ENCODE measurements around the gene NSUN7. TPM values are rescaled to one million over a fixed set of nuclear protein-coding genes. Genes with fewer than 3 reads are reported as not detected.

The NSUN7 gene
- total RNA-seq, 4 donors from 2014 or later, result 8.1 to 37.0 (median 17.3) TPM

DNA sequence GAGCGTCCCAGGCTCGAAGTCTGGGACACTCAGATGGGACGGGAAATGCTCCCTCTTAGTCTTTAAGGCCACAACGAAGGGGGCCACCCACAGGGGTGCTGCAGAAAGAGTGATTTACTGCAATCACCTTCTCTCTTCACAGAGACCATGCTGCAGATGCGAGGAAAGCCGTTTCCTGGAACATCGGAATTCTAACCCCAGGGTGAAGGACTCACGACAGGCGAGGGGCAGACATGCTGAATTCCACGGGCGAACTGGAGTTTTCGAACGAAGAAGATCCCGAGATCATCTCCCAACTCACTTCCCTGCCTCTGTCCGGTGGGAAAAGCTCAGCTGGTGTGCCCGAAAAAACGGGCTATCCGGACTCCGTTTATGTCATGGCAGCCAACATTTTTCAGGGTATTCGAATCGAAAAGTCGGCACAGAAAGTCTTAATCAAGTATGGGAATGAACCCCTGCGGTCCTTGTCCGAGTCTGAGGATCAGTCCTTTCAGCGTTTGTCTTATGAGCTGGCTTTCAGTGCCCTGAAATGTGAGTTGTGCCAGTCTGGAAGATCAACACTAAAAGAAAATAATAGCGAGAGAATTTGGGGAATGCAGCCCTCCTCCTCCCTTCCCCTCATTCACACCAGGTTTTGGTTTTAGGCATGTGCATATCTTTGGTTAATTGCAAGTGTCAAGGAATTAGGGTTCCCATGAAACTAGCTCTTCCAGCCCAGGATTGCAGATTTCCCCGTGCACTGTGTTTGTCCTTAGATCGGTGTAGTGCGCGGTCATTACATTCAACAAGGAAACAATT, 905 bp downstream of the NSUN7 start:
- 13 to 40% methylated on average over 3 to 30 of the region's 30 CpGs for WGBS, 2 donors (ENCODE audit: low coverage in 1 of 2)
- peak; percentile 16 for DNase-seq
- Histone ChIP-seq H3K27me3 (no peaks in the 10 kb centered on the region), H3K9me3 (no peaks in the 10 kb centered on the region), H3K4me1 (peaks cover 0 to 5% (median 3%) of the 10 kb centered on the region in 4 donors), H3K4me3 (peak overlapping the region; percentile 46 to 66 (median 61)), H3K27ac (peak overlapping the region; percentile 67 to 81 (median 78)), H3K36me3 (no peaks in the 10 kb centered on the region)
- intact Hi-C loops (cut with DNase I; ENCODE audit: low total_unique reads) (no loop called here), in situ Hi-C loops (cut with MboI; ENCODE audit: low pct_ligation_motif_present in 1 of 4, low pct_unique_long_range_greater_than_20kb in 1 of 4, low sequenced_read_pairs in 3 of 4) (no loop called here)
- no peak for TF ChIP-seq POLR2AphosphoS5 (IDR thresholded peaks at IDR 0.05)
- TF ChIP-seq POLR2A (IDR thresholded peaks at IDR 0.05), result no peak

DNA sequence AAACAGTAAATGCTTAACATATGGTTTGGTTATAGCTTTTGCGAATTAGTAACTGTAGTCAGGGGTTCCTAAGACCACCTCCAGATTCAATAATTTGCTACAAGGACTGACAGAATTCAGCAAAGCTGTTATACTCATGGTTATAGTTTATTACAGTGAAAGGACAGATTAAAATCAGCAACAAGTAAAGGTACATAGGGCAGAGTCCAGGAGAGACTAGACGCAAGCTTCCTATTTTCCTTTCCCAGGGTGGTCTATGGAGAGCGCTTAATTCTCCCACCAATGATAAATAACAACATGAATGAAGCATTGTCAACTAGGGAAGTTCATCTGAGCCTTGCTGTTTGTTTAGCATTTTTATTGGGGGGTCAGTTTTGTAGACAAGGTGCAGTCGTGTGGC, 5.9 kb downstream of the NSUN7 start:
- no peak overlapping the region for H3K4me3 ChIP-seq
- DNase-seq, result no peak
- in situ Hi-C loops (cut with MboI; ENCODE audit: low pct_ligation_motif_present in 1 of 4, low pct_unique_long_range_greater_than_20kb in 1 of 4, low sequenced_read_pairs in 3 of 4) (no loop called here), intact Hi-C loops (cut with DNase I; ENCODE audit: low total_unique reads) (no loop called here)
- whole genome bisulfite sequencing, 2 donors (ENCODE audit: low coverage in 1 of 2), result 62 to 71% methylated on average over 3 to 4 of the region's 4 CpGs
- H3K27me3 ChIP-seq, result no peaks in the 10 kb centered on the region
- TF ChIP-seq POLR2AphosphoS5 (IDR thresholded peaks at IDR 0.05) (no peak), EP300 (IDR thresholded peaks at IDR 0.05; ENCODE audit: low read depth) (no peak), POLR2A (IDR thresholded peaks at IDR 0.05) (no peak)
- TF ChIP-seq, protein P1, sequence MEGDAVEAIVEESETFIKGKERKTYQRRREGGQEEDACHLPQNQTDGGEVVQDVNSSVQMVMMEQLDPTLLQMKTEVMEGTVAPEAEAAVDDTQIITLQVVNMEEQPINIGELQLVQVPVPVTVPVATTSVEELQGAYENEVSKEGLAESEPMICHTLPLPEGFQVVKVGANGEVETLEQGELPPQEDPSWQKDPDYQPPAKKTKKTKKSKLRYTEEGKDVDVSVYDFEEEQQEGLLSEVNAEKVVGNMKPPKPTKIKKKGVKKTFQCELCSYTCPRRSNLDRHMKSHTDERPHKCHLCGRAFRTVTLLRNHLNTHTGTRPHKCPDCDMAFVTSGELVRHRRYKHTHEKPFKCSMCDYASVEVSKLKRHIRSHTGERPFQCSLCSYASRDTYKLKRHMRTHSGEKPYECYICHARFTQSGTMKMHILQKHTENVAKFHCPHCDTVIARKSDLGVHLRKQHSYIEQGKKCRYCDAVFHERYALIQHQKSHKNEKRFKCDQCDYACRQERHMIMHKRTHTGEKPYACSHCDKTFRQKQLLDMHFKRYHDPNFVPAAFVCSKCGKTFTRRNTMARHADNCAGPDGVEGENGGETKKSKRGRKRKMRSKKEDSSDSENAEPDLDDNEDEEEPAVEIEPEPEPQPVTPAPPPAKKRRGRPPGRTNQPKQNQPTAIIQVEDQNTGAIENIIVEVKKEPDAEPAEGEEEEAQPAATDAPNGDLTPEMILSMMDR (IDR thresholded peaks at IDR 0.05), result no peak
- no peaks in the 10 kb centered on the region for H3K9me3 ChIP-seq
- peaks cover 0 to 4% (median 0%) of the 10 kb centered on the region in 4 donors for H3K4me1 ChIP-seq
- no peak overlapping the region for H3K27ac ChIP-seq
- H3K36me3 ChIP-seq, result no peaks in the 10 kb centered on the region

DNA sequence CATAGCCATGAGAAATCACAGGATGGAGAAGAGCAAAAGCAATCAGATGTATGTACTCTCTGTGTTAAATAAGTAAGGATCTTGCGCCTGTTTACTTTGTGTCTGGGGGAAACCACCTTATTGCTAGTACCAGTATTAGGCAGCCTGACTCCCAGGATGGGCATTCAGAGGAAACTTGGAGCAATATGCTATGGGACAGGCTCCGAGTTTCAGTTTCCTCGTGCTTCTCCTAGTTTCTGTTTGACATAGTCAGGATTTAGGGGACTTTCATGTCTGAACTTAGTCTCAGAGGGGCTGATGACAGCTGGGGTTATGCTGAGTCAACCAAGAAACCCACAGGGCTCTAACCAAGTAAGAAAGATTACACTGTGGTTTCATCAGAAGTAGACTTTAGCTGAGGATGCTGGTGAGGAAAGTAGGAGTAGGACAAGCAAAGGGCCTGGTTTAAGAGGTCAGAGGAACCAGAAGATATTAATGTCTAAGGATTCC, 13.5 kb downstream of the NSUN7 start:
- Histone ChIP-seq H3K36me3 (no peaks in the 10 kb centered on the region), H3K9me3 (no peaks in the 10 kb centered on the region), H3K27me3 (no peaks in the 10 kb centered on the region), H3K4me3 (no peak overlapping the region), H3K4me1 (no peaks in the 10 kb centered on the region), H3K27ac (no peak overlapping the region)
- in situ Hi-C loops (cut with MboI; ENCODE audit: low pct_ligation_motif_present in 1 of 4, low pct_unique_long_range_greater_than_20kb in 1 of 4, low sequenced_read_pairs in 3 of 4) (no loop called here), intact Hi-C loops (cut with DNase I; ENCODE audit: low total_unique reads) (no loop called here)
- TF ChIP-seq POLR2A (IDR thresholded peaks at IDR 0.05), result no peak
- WGBS, 2 donors (ENCODE audit: low coverage in 1 of 2), result 66 to 83% methylated on average over 1 to 3 of the region's 3 CpGs
- no peak for DNase-seq

DNA sequence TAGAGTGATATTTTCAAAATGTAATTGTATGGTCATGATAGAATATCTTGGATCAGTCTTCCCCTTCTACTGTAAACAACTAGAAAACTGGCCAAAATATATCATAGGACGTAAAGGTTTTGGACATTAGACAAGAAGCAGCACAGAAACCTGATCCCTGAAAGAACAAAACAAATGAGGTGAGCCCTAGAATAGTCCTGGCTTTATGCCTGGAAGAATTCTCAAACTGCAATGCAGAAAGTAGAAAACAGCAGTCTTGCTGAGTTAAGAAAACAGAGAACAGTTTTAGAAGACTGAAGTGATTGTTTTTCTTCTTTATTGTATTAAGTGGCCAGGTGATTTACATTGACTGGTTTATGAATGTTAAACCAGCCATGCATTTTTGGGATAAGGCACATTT, 19.5 kb downstream of the NSUN7 start:
- no peak for DNase-seq
- in situ Hi-C loops (cut with MboI; ENCODE audit: low pct_ligation_motif_present in 1 of 4, low pct_unique_long_range_greater_than_20kb in 1 of 4, low sequenced_read_pairs in 3 of 4), result no loop called here
- no peaks in the 10 kb centered on the region for H3K27me3 ChIP-seq
- intact Hi-C loops (cut with DNase I; ENCODE audit: low total_unique reads), result no loop called here
- no peaks in the 10 kb centered on the region for H3K36me3 ChIP-seq
- no peak overlapping the region for H3K4me3 ChIP-seq
- TF ChIP-seq POLR2AphosphoS5 (IDR thresholded peaks at IDR 0.05) (no peak), POLR2A (IDR thresholded peaks at IDR 0.05) (no peak), EP300 (IDR thresholded peaks at IDR 0.05; ENCODE audit: low read depth) (no peak)
- TF ChIP-seq, protein P1 (IDR thresholded peaks at IDR 0.05), result no peak
- H3K4me1 ChIP-seq, result no peaks in the 10 kb centered on the region
- 57 to 81% methylated on average over 1 of the region's 1 CpG for WGBS, 2 donors (ENCODE audit: low coverage in 1 of 2)
- H3K27ac ChIP-seq, result no peak overlapping the region
- H3K9me3 ChIP-seq, result no peaks in the 10 kb centered on the region

DNA sequence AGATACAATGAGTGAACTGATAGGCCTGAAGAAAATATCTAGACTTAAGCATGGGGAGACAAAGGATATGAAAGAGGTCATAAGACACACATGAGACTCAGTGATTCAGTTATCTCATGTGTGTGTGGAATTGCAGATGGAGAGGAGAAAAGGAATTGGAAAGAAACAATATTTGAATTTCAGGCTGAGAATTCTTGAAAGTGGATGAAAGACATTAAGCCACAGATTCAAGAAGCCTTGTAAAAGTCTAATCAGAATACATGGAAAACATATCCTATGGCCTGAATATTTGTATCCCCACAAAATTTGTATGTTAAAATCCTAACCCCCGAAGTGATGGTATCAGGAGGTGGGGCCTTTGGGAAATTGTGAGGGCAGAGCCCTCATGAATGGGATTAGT, 28.3 kb downstream of the NSUN7 start:
- no peak for TF ChIP-seq POLR2AphosphoS5 (IDR thresholded peaks at IDR 0.05)
- no peak for TF ChIP-seq EP300 (IDR thresholded peaks at IDR 0.05; ENCODE audit: low read depth)
- TF ChIP-seq POLR2A (IDR thresholded peaks at IDR 0.05), result no peak
- TF ChIP-seq, protein P1 (IDR thresholded peaks at IDR 0.05), result no peak
- no peak overlapping the region for H3K4me3 ChIP-seq
- in situ Hi-C loops (cut with MboI; ENCODE audit: low pct_ligation_motif_present in 1 of 4, low pct_unique_long_range_greater_than_20kb in 1 of 4, low sequenced_read_pairs in 3 of 4), result no loop called here
- no peak overlapping the region for H3K27ac ChIP-seq
- H3K9me3 ChIP-seq, result no peaks in the 10 kb centered on the region
- no peak for DNase-seq
- intact Hi-C loops (cut with DNase I; ENCODE audit: low total_unique reads), result no loop called here
- H3K27me3 ChIP-seq, result no peaks in the 10 kb centered on the region
- no peaks in the 10 kb centered on the region for H3K4me1 ChIP-seq
- WGBS, 2 donors (ENCODE audit: low coverage in 1 of 2), result 83% methylated on average over 1 of the region's 1 CpG; no CpG with 5 or more reads in 1 of the 2 donors
- peaks cover 0 to 8% (median 0%) of the 10 kb centered on the region in 4 donors for H3K36me3 ChIP-seq

Data from transverse colon (tissue), 4 donors.